HFF-Myc (cell line): ENCODE results near the gene FGD2.

Experiments used
- DNase-seq: peaks from one replicate; pipeline ENCODE4 v3.0.0-alpha.2; 2011; ENCODE audit warnings: low read depth; ENCODE audit errors: extremely low read depth
- H3K4me3 ChIP-seq: replicated peaks from 2 replicates; pipeline ENCODE4 v1.5.1; 2011; ENCODE audit warnings: low read depth, mild to moderate bottlenecking, control low read depth, low read length
- CTCF ChIP-seq: IDR thresholded peaks from 2 replicates; pipeline ENCODE4 v1.5.1; 2012; ENCODE audit warnings: mild to moderate bottlenecking, low read depth, low read length, control low read depth; ENCODE audit errors: missing control alignments

Gene FGD2

DNA sequence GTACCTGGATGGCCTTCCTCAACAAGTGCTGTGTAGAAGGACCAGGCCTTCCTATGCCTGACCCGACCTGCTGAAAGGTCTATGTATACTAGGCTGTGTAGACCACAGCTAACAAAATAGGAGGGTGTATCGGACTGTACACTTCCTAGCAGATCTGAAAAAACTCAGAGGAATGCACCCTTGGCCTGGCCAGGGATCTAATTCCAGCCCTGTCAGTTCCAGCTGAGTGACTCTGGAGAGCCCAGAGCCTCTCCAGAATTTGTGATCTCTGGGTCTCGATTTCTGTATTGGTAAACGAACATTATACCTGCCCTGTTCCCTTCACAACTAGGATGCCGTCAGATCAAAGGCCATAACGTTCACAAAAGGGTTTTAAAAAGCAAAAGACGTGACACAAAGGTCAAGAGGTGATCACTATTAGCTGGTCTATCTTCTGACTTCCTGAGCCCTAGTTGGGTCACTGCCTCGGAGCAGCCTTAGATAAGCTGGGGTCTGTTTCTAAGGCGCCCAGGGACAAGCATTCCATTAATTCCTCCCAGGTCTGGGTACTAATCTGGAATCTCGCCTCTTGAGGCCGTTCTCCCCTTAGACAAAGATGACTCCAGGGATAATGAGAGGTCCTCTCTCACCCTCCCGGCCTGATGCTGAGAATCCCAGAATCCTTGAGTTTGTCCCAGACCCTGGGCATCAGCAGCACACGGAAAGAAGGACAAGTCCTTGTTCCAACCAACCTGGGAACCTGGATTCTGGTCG is 33.4 kb upstream of the FGD2 start:
- no peak for DNase-seq
- no peak overlapping the region for H3K4me3 ChIP-seq
- TF ChIP-seq CTCF = no peak

DNA sequence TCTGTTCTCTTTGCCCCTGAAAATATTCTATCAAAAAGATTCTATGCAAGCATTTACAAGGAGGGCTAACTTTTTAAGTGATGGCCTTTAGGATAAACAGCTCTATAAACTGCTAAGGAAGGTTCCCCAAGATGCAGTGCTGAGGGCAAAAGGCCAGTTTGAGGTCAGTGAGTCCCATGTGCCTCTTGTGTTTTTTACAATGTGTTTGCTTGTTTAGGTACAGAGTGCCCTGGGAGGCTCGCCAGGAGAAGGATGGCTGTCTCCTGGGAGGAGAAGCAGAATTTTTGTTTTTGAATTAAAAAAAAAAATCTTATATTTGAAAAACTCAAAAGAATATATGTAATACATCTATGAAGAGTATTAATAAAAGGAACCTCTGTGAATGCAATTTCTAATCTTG is 32.3 kb upstream of the FGD2 start:
- DNase-seq = no peak
- TF ChIP-seq CTCF = no peak

GRCh38 chr6:36973647-36974046 is 31.8 kb upstream of the FGD2 start:
- no peak for TF ChIP-seq CTCF
- H3K4me3 ChIP-seq = no peak overlapping the region
- no peak for DNase-seq

More for the DNA sequence above, 32.3 kb upstream of the FGD2 start:
- H3K4me3 ChIP-seq = no peak overlapping the region

DNA sequence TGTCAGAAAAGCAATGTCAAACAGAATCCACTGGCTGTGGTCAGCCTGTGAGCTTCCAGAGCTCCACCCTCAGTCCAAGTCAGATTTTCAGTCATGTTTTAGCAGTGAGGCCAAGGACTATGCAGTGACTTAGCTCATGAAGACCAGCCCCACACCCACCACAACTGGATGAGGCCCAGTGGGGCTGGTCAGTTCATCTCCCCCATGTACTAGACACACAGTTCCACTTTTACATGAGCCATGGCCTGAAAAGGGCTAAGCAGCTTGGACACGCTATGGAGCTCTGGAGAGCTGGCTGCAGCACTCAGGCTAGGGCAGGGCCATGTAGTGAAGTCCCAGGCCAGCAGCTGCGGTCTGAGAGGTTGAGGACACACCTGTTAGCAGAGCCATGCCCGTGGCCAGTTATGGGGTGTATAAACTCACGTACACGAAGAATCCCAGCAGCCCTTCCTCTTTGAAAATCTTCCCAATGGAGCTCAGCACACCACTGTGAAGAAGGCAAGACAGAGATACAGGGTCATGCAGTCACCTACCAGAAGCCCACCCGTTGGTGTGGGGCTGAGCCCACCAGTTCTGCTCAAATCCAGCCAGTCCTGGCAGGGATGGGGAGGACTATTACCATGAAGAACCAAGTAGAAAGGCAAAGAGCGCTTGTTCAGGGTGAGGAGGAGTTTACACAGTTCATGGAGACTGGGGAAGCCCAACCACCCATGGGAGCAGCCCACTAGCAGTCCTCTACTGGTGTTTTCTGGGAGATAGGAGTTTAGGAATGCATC is 30.0 kb upstream of the FGD2 start:
- no peak for DNase-seq
- H3K4me3 ChIP-seq = no peak overlapping the region
- TF ChIP-seq CTCF = no peak

DNA sequence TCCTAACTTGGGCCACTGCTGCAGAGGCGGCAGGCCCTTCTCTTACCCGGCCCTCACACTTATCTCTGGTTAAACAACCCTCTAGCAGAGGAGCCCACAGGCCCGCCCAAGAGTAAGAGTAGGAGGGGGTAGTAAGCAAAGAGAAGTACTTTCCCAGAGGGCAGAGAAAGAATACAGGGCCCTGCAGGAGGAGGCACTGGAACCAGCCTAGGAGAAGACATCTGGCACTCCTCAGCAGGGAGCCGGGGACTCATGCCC is 29.5 kb upstream of the FGD2 start:
- no peak overlapping the region for H3K4me3 ChIP-seq
- no peak for DNase-seq
- no peak for TF ChIP-seq CTCF

DNA sequence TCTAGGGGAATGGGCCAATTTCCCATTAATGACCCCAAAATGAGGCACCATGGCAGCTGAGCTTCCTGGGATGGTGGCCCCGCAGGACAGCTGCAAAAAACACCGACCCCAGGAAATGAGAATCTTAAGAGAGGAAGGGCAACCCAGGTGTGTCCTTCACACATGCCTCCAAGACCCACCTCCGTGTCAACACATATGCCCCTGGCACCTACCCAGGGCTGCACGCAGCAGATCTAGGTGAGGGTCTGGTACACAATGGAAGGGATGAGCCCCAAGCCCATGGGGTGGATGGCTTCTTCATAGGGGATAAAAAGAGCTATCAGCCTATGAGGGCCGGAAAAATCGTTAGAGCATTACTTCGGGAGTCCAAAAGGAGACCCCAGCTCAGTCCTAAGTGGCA is 28.9 kb upstream of the FGD2 start:
- DNase-seq = no peak
- no peak for TF ChIP-seq CTCF
- H3K4me3 ChIP-seq = no peak overlapping the region

GRCh38 chr6:36976931-36977330 is 28.5 kb upstream of the FGD2 start:
- DNase-seq = no peak
- TF ChIP-seq CTCF = no peak
- H3K4me3 ChIP-seq = no peak overlapping the region
